IPS-18a (cell line): ENCODE measurements around the gene SLC17A3.

ENCODE experiments used
- H3K27ac ChIP-seq: one replicate; pipeline ENCODE4 v1.5.1; 2013; ENCODE audit warnings: low read length
- H3K27me3 ChIP-seq: one replicate; pipeline ENCODE4 v1.6.1; 2013; ENCODE audit warnings: mild to moderate bottlenecking, low read length; ENCODE audit not compliant: control insufficient read depth, insufficient read depth
- H3K36me3 ChIP-seq: one replicate; pipeline ENCODE4 v1.6.1; 2013; ENCODE audit warnings: low read depth, low read length; ENCODE audit not compliant: control insufficient read depth
- H3K4me1 ChIP-seq: one replicate; pipeline ENCODE4 v1.6.1; 2013; ENCODE audit warnings: low read depth, low read length; ENCODE audit not compliant: control insufficient read depth
- H3K4me3 ChIP-seq: one replicate; pipeline ENCODE4 v1.5.1; 2013; ENCODE audit warnings: low read length
- H3K9ac ChIP-seq: one replicate; pipeline ENCODE4 v1.6.1; 2013; ENCODE audit warnings: mild to moderate bottlenecking, low read length, moderate library complexity
- H3K9me3 ChIP-seq: one replicate; pipeline ENCODE4 v1.6.1; 2013; ENCODE audit warnings: low read depth, low read length; ENCODE audit not compliant: control insufficient read depth

Gene SLC17A3

GRCh38 chr6:25832307-25832662, 41.8 kb downstream of the SLC17A3 start:
- Histone ChIP-seq H3K27me3 (no peaks in the 10 kb centered on the region), H3K9ac (no peak overlapping the region), H3K4me1 (no peaks in the 10 kb centered on the region), H3K4me3 (no peak overlapping the region), H3K9me3 (no peaks in the 10 kb centered on the region), H3K36me3 (no peaks in the 10 kb centered on the region), H3K27ac (no peak overlapping the region)

- no peaks in the 10 kb centered on the region for H3K27me3 ChIP-seq
- no peak within 1 kb of the TSS for H3K27ac ChIP-seq
- H3K9ac ChIP-seq = no peak within 1 kb of the TSS
- no peaks in the 10 kb centered on the region for H3K36me3 ChIP-seq
- no peaks in the 10 kb centered on the region for H3K9me3 ChIP-seq
- H3K4me3 ChIP-seq = no peak within 1 kb of the TSS
- no peaks in the 10 kb centered on the region for H3K4me1 ChIP-seq
Observed at GRCh38 chr6:25831532-25832306, 42.3 kb downstream of the SLC17A3 start, which contains the start of gene SLC17A1. Gene SLC17A1 (minus strand): TSS chr6:25832052. CDS start chr6:25830557, 1,495 bp downstream.

GRCh38 chr6:25830458-25830857, 43.6 kb downstream of the SLC17A3 start:
- H3K9ac ChIP-seq = no peak overlapping the region
- H3K4me1 ChIP-seq = no peaks in the 10 kb centered on the region
- H3K4me3 ChIP-seq = no peak overlapping the region
- no peak overlapping the region for H3K27ac ChIP-seq
- H3K36me3 ChIP-seq = no peaks in the 10 kb centered on the region
- H3K27me3 ChIP-seq = no peaks in the 10 kb centered on the region
- H3K9me3 ChIP-seq = no peaks in the 10 kb centered on the region

- Histone ChIP-seq H3K9ac (no peak overlapping the region), H3K9me3 (no peaks in the 10 kb centered on the region), H3K27me3 (no peaks in the 10 kb centered on the region), H3K36me3 (no peaks in the 10 kb centered on the region), H3K4me1 (no peaks in the 10 kb centered on the region), H3K4me3 (no peak overlapping the region), H3K27ac (no peak overlapping the region)
Observed at GRCh38 chr6:25829375-25829774, 44.7 kb downstream of the SLC17A3 start.

- no peaks in the 10 kb centered on the region for H3K27me3 ChIP-seq
- H3K4me3 ChIP-seq = no peak overlapping the region
Observed at GRCh38 chr6:25821341-25821740, 52.7 kb downstream of the SLC17A3 start.

GRCh38 chr6:25816252-25816651, 57.8 kb downstream of the SLC17A3 start:
- Histone ChIP-seq H3K4me3 (no peak overlapping the region), H3K27me3 (no peaks in the 10 kb centered on the region), H3K9ac (no peak overlapping the region), H3K27ac (no peak overlapping the region), H3K36me3 (no peaks in the 10 kb centered on the region), H3K9me3 (no peaks in the 10 kb centered on the region), H3K4me1 (peaks cover 7% of the 10 kb centered on the region)

More at GRCh38 chr6:25821341-25821740, 52.7 kb downstream of the SLC17A3 start:
- Histone ChIP-seq H3K4me1 (peaks cover 3% of the 10 kb centered on the region), H3K9ac (no peak overlapping the region), H3K27ac (no peak overlapping the region), H3K9me3 (no peaks in the 10 kb centered on the region), H3K36me3 (no peaks in the 10 kb centered on the region)

- no peaks in the 10 kb centered on the region for H3K36me3 ChIP-seq
- no peak overlapping the region for H3K27ac ChIP-seq
- peaks cover 7% of the 10 kb centered on the region for H3K4me1 ChIP-seq
- no peaks in the 10 kb centered on the region for H3K27me3 ChIP-seq
- no peaks in the 10 kb centered on the region for H3K9me3 ChIP-seq
- H3K9ac ChIP-seq = no peak overlapping the region
- no peak overlapping the region for H3K4me3 ChIP-seq
Observed at GRCh38 chr6:25815194-25815593, 58.8 kb downstream of the SLC17A3 start.

GRCh38 chr6:25804804-25805203, 69.2 kb downstream of the SLC17A3 start:
- Histone ChIP-seq H3K27ac (no peak overlapping the region), H3K9ac (no peak overlapping the region)

GRCh38 chr6:25801436-25801835, 72.6 kb downstream of the SLC17A3 start:
- no peaks in the 10 kb centered on the region for H3K9me3 ChIP-seq
- H3K36me3 ChIP-seq = no peaks in the 10 kb centered on the region
- no peak overlapping the region for H3K4me3 ChIP-seq
- no peaks in the 10 kb centered on the region for H3K4me1 ChIP-seq
- H3K27me3 ChIP-seq = no peaks in the 10 kb centered on the region
- no peak overlapping the region for H3K9ac ChIP-seq
- H3K27ac ChIP-seq = no peak overlapping the region

More at GRCh38 chr6:25804804-25805203, 69.2 kb downstream of the SLC17A3 start:
- H3K36me3 ChIP-seq = no peaks in the 10 kb centered on the region
- no peaks in the 10 kb centered on the region for H3K27me3 ChIP-seq
- H3K4me3 ChIP-seq = no peak overlapping the region
- H3K4me1 ChIP-seq = no peaks in the 10 kb centered on the region
- no peaks in the 10 kb centered on the region for H3K9me3 ChIP-seq
